ENCODE data around the gene RAX2. TPM values are rescaled to one million over a fixed set of nuclear protein-coding genes. Genes with fewer than 3 reads are reported as not detected.

The RAX2 gene
- total and polyA plus RNA-seq, 10 donors = not detected

- peak; percentile 76 for DNase-seq
- WGBS, 5 donors = 77 to 87% (median 83%) methylated on average over 34 to 49 of the region's 49 CpGs
- intact Hi-C loops (cut with DNase I; ENCODE audit: low total_unique reads) = no loop called here
- Histone ChIP-seq H3K4me3 (no peak overlapping the region), H3K36me3 (peaks cover 0 to 29% (median 0%) of the 10 kb centered on the region in 6 donors), H3K9me3 (peaks cover 6 to 32% (median 25%) of the 10 kb centered on the region in 8 donors), H3K27me3 (replicated peaks in 1 of 7) (peaks cover 0 to 54% (median 23%) of the 10 kb centered on the region in 7 donors), H3K27ac (no peak overlapping the region), H3K4me1 (peaks cover 4 to 30% (median 20%) of the 10 kb centered on the region in 6 donors)
- TF ChIP-seq CTCF (IDR thresholded peaks at IDR 0.05 in 8 of 11, conservative IDR thresholded peaks at IDR 0.05 in 3 of 11) = peak in 9 of 11 experiments; percentile 25 to 69 (median 47)
- no peak for TF ChIP-seq POLR2AphosphoS5 (IDR thresholded peaks at IDR 0.05)
- no peak for TF ChIP-seq POLR2A (IDR thresholded peaks at IDR 0.05)
These were observed 11.9 kb upstream of the RAX2 start for GRCh38 chr19:3783660-3784584.

- peaks cover 0 to 57% (median 23%) of the 10 kb centered on the region in 7 donors for H3K27me3 ChIP-seq (replicated peaks in 1 of 7)
- peaks cover 0 to 29% (median 0%) of the 10 kb centered on the region in 6 donors for H3K36me3 ChIP-seq
- WGBS, 5 donors = 81 to 96% (median 90%) methylated on average over 10 to 13 of the region's 13 CpGs
- peaks cover 6 to 32% (median 25%) of the 10 kb centered on the region in 8 donors for H3K9me3 ChIP-seq
- DNase-seq = no peak
- intact Hi-C loops (cut with DNase I; ENCODE audit: low total_unique reads) = no loop called here
- no peak overlapping the region for H3K4me3 ChIP-seq
- no peak for TF ChIP-seq POLR2A (IDR thresholded peaks at IDR 0.05)
- TF ChIP-seq POLR2AphosphoS5 (IDR thresholded peaks at IDR 0.05) = no peak
- no peak for TF ChIP-seq CTCF (IDR thresholded peaks at IDR 0.05 in 8 of 11, conservative IDR thresholded peaks at IDR 0.05 in 3 of 11)
- H3K4me1 ChIP-seq = peaks cover 4 to 30% (median 20%) of the 10 kb centered on the region in 6 donors
- no peak overlapping the region for H3K27ac ChIP-seq
These were observed 10.9 kb upstream of the RAX2 start for GRCh38 chr19:3782903-3783302.

GRCh38 chr19:3782330-3782729, 10.3 kb upstream of the RAX2 start:
- DNase-seq = no peak
- H3K27me3 ChIP-seq (replicated peaks in 1 of 7) = peaks cover 0 to 57% (median 23%) of the 10 kb centered on the region in 7 donors
- intact Hi-C loops (cut with DNase I; ENCODE audit: low total_unique reads) = no loop called here
- 90 to 100% (median 93%) methylated on average over 1 of the region's 1 CpG for WGBS, 5 donors
- H3K9me3 ChIP-seq = peaks cover 6 to 32% (median 25%) of the 10 kb centered on the region in 8 donors
- no peak overlapping the region for H3K27ac ChIP-seq
- H3K36me3 ChIP-seq = peaks cover 0 to 29% (median 0%) of the 10 kb centered on the region in 6 donors
- no peak for TF ChIP-seq CTCF (IDR thresholded peaks at IDR 0.05 in 8 of 11, conservative IDR thresholded peaks at IDR 0.05 in 3 of 11)
- no peak for TF ChIP-seq POLR2A (IDR thresholded peaks at IDR 0.05)
- TF ChIP-seq POLR2AphosphoS5 (IDR thresholded peaks at IDR 0.05) = no peak
- H3K4me1 ChIP-seq = peaks cover 4 to 30% (median 20%) of the 10 kb centered on the region in 6 donors
- no peak overlapping the region for H3K4me3 ChIP-seq

DNA sequence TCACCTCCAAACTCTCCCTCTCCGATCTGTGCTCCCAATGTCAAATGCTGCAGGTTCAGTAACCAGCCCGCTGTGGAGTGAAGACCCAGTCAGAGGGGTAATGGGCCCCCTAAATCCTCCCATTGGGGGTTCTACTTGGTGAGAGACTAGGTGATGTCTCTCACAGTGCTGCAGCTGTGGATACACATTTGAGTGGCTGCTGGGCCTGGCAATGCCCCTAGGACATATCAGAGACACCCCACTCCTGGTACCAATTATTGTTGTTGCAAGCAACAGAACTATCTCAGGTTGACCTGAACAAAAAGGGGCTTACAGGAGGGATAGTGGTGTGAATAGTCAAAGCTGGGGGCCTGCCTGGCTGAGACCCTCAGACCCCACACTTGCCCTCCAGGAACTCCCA, 9.6 kb upstream of the RAX2 start:
- Histone ChIP-seq H3K4me1 (peaks cover 4 to 26% (median 19%) of the 10 kb centered on the region in 6 donors), H3K9me3 (peaks cover 6 to 32% (median 25%) of the 10 kb centered on the region in 8 donors), H3K27me3 (replicated peaks in 1 of 7) (peaks cover 0 to 53% (median 23%) of the 10 kb centered on the region in 7 donors), H3K4me3 (no peak overlapping the region), H3K27ac (no peak overlapping the region), H3K36me3 (peaks cover 0 to 29% (median 0%) of the 10 kb centered on the region in 6 donors)
- no peak for DNase-seq
- TF ChIP-seq POLR2AphosphoS5 (IDR thresholded peaks at IDR 0.05) (no peak), CTCF (IDR thresholded peaks at IDR 0.05 in 8 of 11, conservative IDR thresholded peaks at IDR 0.05 in 3 of 11) (no peak)
- intact Hi-C loops (cut with DNase I; ENCODE audit: low total_unique reads) = no loop called here
- 95 to 100% (median 98%) methylated on average over 2 of the region's 2 CpGs for WGBS, 5 donors
